Activated CD8-positive, alpha-beta T cell treated with anti-CD3 and anti-CD28 coated beads for 36 hours (primary cell): ENCODE measurements around the gene ANKRD28. TPM values are rescaled to one million over a fixed set of nuclear protein-coding genes. Genes with fewer than 3 reads are reported as not detected.

Source experiments
- ATAC-seq: fragments of 200-7000 bp; cut with Tn5 transposase; one replicate; pipeline ENCODE4 v1.10.0; 2021; ENCODE audit warnings: mild to moderate bottlenecking, moderate library complexity
- CTCF ChIA-PET: fragments of 350-600 bp; sonication (Branson Sonifier 250); formaldehyde crosslinking; loops from one replicate; lab custom pipeline; 2021; ENCODE audit warnings: antibody characterized with exemption; lab: Charles Lee
- POLR2A ChIA-PET: fragments of 350-600 bp; sonication (Branson Sonifier 250); formaldehyde crosslinking; loops from one replicate; lab custom pipeline; 2021; ENCODE audit warnings: antibody characterized with exemption; lab: Charles Lee
- DNase-seq: peaks from one replicate; pipeline ENCODE4 v3.0.0-alpha.2; 2020
- H3K27ac Mint-ChIP-seq: one replicate; pipeline ENCODE4 v1.8.0; 2021; ENCODE audit warnings: mild to moderate bottlenecking, mixed read lengths
- H3K27me3 Mint-ChIP-seq: one replicate; pipeline ENCODE4 v1.8.0; 2021; ENCODE audit warnings: mixed read lengths
- H3K36me3 Mint-ChIP-seq: one replicate; pipeline ENCODE4 v1.8.0; 2021; ENCODE audit warnings: low read depth, mixed read lengths
- H3K4me1 Mint-ChIP-seq: one replicate; pipeline ENCODE4 v1.8.0; 2021; ENCODE audit warnings: low read depth, mixed read lengths
- H3K4me3 Mint-ChIP-seq: one replicate; pipeline ENCODE4 v1.8.0; 2021; ENCODE audit warnings: mild to moderate bottlenecking, moderate library complexity, mixed read lengths
- H3K9me3 Mint-ChIP-seq: one replicate; pipeline ENCODE4 v1.8.0; 2021; ENCODE audit warnings: mixed read lengths
- CTCF ChIP-seq: fragments of 200-600 bp; IDR thresholded peaks from one replicate; pipeline ENCODE4 v1.8.0; 2022; ENCODE audit warnings: antibody characterized with exemption, mild to moderate bottlenecking
- intact Hi-C: fragments of 100-400 bp; cut with micrococcal nuclease; formaldehyde crosslinking; loops from one replicate; pipeline ENCODE4 v1.10.0; 2022
- total RNA-seq, 2 experiments: library from RNA; stranded (reverse); gene quantifications; one replicate each; pipeline ENCODE4 v1.2.3, GENCODE V29; 2021

The ANKRD28 gene
- total RNA-seq, 2 experiments from 2014 or later, result 32.9 to 35.3 TPM

GRCh38 chr3:15707779-15708178 is 90.0 kb downstream of the ANKRD28 start:
- TF ChIP-seq CTCF, result no peak
- no peak overlapping the region for H3K4me3 Mint-ChIP-seq
- CTCF ChIA-PET, result no interaction called here
- no peaks in the 10 kb centered on the region for H3K4me1 Mint-ChIP-seq
- H3K9me3 Mint-ChIP-seq, result peaks cover 4% of the 10 kb centered on the region
- H3K36me3 Mint-ChIP-seq, result peaks cover 46% of the 10 kb centered on the region
- H3K27me3 Mint-ChIP-seq, result no peaks in the 10 kb centered on the region
- no peak overlapping the region for H3K27ac Mint-ChIP-seq
- ATAC-seq (no peak), DNase-seq (no peak)
- intact Hi-C loops, result no loop called here
- POLR2A ChIA-PET, result interaction anchor here (0.7 kb wide), 1 partner anchor 225 kb away, joined by 3 read pairs; no protein-coding TSS in a partner anchor

DNA sequence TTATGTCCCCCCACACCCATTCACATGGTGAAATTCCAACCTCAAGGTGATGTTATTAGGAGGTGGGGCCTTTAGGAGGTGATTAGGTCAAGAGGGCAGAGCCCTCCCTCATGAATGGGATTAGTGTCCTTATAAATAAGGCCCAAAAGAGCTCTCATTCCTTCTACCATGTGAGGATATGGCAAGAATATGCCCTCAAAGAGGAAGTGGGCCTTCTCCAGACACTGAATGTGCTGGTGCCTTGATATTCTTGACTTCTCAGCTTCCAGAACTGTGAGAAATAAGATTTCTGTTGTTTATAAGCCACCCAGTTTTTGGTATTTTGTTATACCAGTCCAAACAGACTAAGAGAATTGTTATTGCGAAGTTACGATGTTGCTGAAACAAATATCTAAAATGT is 94.4 kb downstream of the ANKRD28 start:
- Mint-ChIP-seq H3K27ac (no peak overlapping the region), H3K36me3 (peaks cover 36% of the 10 kb centered on the region), H3K4me3 (no peak overlapping the region), H3K9me3 (peaks cover 4% of the 10 kb centered on the region), H3K4me1 (no peaks in the 10 kb centered on the region), H3K27me3 (no peaks in the 10 kb centered on the region)
- intact Hi-C loops, result no loop called here
- ChIA-PET POLR2A (no interaction called here), CTCF (no interaction called here)
- no peak for ATAC-seq
- no peak for DNase-seq
- no peak for TF ChIP-seq CTCF

DNA sequence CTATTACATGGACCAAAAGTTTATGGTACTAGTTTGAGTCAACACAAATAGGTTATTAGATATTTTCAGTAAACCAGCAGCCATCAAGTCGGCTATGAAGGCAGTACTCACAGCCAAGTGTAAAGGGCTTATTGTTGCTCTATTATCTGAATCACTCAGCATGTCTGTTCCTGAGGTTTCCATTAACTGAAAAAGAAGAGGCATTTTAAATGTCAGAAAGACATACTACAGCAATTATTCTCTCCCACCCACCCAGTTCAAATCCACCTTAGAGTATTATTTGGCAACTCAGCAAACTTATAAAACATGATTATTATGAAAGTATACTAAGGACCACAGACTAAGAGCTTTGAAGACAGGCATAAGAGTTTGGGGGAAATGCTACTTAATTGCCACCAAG is 103.2 kb downstream of the ANKRD28 start:
- TF ChIP-seq CTCF, result no peak
- ChIA-PET CTCF (no interaction called here), POLR2A (no interaction called here)
- H3K4me1 Mint-ChIP-seq, result no peaks in the 10 kb centered on the region
- DNase-seq (no peak), ATAC-seq (no peak)
- intact Hi-C loops, result no loop called here
- H3K4me3 Mint-ChIP-seq, result no peak overlapping the region
- no peaks in the 10 kb centered on the region for H3K27me3 Mint-ChIP-seq
- H3K9me3 Mint-ChIP-seq, result no peaks in the 10 kb centered on the region
- H3K27ac Mint-ChIP-seq, result no peak overlapping the region
- H3K36me3 Mint-ChIP-seq, result peaks cover 40% of the 10 kb centered on the region

DNA sequence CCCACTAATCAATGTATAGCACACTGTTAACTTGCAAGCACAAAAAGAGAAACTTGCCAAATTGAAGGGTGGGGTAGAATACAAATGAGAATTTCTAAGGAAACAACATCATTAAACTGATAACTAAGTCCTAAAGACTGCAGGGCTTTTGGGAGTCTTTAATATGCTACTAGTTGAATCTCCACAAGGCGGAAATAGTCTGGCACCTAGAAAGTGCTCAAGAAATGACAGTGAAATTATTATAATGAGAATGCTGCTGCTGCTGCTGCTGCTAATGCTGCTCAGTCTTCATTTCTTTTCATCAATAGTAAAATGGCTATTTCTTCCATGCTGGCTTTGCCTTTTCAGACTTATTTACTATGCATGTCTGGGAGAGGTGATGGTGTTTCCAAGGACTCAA is 104.4 kb downstream of the ANKRD28 start:
- no peaks in the 10 kb centered on the region for H3K4me1 Mint-ChIP-seq
- TF ChIP-seq CTCF, result no peak
- H3K9me3 Mint-ChIP-seq, result no peaks in the 10 kb centered on the region
- no peak for ATAC-seq
- no peak overlapping the region for H3K4me3 Mint-ChIP-seq
- no peak for DNase-seq
- no peaks in the 10 kb centered on the region for H3K27me3 Mint-ChIP-seq
- H3K27ac Mint-ChIP-seq, result no peak overlapping the region
- ChIA-PET POLR2A (no interaction called here), CTCF (interaction anchor here (1.1 kb wide), 1 partner anchor 63 kb away, joined by 5 read pairs; no protein-coding TSS in a partner anchor)
- intact Hi-C loops, result no loop called here
- H3K36me3 Mint-ChIP-seq, result peaks cover 33% of the 10 kb centered on the region

- Mint-ChIP-seq H3K9me3 (no peaks in the 10 kb centered on the region), H3K27me3 (no peaks in the 10 kb centered on the region), H3K4me3 (no peak overlapping the region), H3K4me1 (no peaks in the 10 kb centered on the region), H3K36me3 (peaks cover 28% of the 10 kb centered on the region), H3K27ac (no peak overlapping the region)
- ChIA-PET POLR2A (no interaction called here), CTCF (no interaction called here)
- no peak for TF ChIP-seq CTCF
- intact Hi-C loops, result no loop called here
- DNase-seq (no peak), ATAC-seq (no peak)
These were observed 107.0 kb downstream of the ANKRD28 start for GRCh38 chr3:15690748-15691147.
